Measurements from ENCODE around the gene GHR.

Gene GHR

GRCh38 chr5:42768106-42768504 lies 344.9 kb downstream of the GHR start:
- Histone ChIP-seq H3K36me3 (ENCODE audit: insufficient read depth, low read length) (no peaks in the 10 kb centered on the region), H3K4me1 (ENCODE audit: insufficient read depth, low read length) (no peaks in the 10 kb centered on the region), H3K27me3 (ENCODE audit: control insufficient read depth in 1 of 2, insufficient read depth in 2 of 2, low read length in 2 of 2) (no peaks in the 10 kb centered on the region), H3K4me3 (ENCODE audit: low read depth in 1 of 2, low read length in 2 of 2) (no peak overlapping the region), H3K27ac (ENCODE audit: low read depth, low read length) (no peak overlapping the region), H3K9ac (ENCODE audit: low read length) (no peak overlapping the region), H3K9me3 (ENCODE audit: low read length) (no peaks in the 10 kb centered on the region)

- Histone ChIP-seq H3K4me3 (ENCODE audit: low read depth in 1 of 2, low read length in 2 of 2) (no peak overlapping the region), H3K36me3 (ENCODE audit: insufficient read depth, low read length) (no peaks in the 10 kb centered on the region), H3K27me3 (ENCODE audit: control insufficient read depth in 1 of 2, insufficient read depth in 2 of 2, low read length in 2 of 2) (no peaks in the 10 kb centered on the region), H3K9me3 (ENCODE audit: low read length) (no peaks in the 10 kb centered on the region), H3K4me1 (ENCODE audit: insufficient read depth, low read length) (no peaks in the 10 kb centered on the region), H3K9ac (ENCODE audit: low read length) (no peak overlapping the region), H3K27ac (ENCODE audit: low read depth, low read length) (no peak overlapping the region)
These were observed 346.8 kb downstream of the GHR start for GRCh38 chr5:42770003-42770402.
